VCaP (cell line): Measurements from ENCODE around the gene PRR9.
"Not testable (repeated sequence)": the region's sequence is repeated elsewhere in the genome, so short reads cannot be mapped to it uniquely, and the experiment has no call there.

Experiments used
- H3K27ac ChIP-seq: fragments of 450-650 bp; 2 replicates; pipeline ENCODE4 v1.5.1; 2017
- TF ChIP-seq, protein P1 (sequence below): fragments of 450-650 bp; conservative IDR thresholded peaks from 2 replicates; pipeline ENCODE4 v1.5.1; 2017; ENCODE audit warnings: mild to moderate bottlenecking, moderate library complexity

The PRR9 gene

GRCh38 chr1:153213519-153213918 is 3.9 kb upstream of the PRR9 start:
- no peak overlapping the region for H3K27ac ChIP-seq
- TF ChIP-seq, protein P1, sequence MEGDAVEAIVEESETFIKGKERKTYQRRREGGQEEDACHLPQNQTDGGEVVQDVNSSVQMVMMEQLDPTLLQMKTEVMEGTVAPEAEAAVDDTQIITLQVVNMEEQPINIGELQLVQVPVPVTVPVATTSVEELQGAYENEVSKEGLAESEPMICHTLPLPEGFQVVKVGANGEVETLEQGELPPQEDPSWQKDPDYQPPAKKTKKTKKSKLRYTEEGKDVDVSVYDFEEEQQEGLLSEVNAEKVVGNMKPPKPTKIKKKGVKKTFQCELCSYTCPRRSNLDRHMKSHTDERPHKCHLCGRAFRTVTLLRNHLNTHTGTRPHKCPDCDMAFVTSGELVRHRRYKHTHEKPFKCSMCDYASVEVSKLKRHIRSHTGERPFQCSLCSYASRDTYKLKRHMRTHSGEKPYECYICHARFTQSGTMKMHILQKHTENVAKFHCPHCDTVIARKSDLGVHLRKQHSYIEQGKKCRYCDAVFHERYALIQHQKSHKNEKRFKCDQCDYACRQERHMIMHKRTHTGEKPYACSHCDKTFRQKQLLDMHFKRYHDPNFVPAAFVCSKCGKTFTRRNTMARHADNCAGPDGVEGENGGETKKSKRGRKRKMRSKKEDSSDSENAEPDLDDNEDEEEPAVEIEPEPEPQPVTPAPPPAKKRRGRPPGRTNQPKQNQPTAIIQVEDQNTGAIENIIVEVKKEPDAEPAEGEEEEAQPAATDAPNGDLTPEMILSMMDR, result no peak

- no peak overlapping the region for H3K27ac ChIP-seq
- TF ChIP-seq, protein P1, result no peak
Measured at GRCh38 chr1:153217744-153218416, 496 bp downstream of the PRR9 start.

DNA sequence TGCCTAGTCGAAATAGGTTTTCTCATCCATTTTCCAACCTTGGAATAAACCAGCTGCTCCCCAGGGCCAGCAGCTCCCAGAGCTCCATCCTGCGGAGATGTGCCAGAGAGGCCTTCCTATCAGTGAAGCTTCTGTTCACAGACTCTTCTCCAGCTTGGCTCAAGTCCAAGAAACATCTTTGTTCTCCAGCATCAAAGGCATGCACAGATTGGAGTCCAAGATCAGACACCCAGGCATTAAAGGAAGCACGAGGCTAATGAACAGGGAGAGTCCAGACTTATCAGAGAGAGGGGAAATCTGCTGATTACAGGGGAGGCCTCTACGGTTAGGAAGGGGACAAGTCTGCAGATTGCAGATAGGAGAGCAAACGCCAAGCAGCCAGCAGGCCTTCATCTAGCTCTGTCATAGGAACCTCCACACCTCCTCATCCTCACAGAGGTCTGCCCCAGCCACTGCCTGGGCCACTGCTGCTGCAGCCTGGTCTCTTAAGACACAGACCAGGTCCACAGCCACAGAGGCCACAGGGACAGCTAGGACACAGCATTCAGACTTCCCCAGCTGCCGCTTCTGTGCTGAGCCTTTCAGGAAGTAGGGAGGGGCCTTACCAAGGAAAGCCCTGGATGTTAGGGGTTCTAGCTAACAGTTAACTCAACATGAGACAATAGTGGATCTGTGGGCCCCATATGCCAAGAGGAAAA is 3.4 kb downstream of the PRR9 start:
- TF ChIP-seq, protein P1, result no peak
- no peak overlapping the region for H3K27ac ChIP-seq

DNA sequence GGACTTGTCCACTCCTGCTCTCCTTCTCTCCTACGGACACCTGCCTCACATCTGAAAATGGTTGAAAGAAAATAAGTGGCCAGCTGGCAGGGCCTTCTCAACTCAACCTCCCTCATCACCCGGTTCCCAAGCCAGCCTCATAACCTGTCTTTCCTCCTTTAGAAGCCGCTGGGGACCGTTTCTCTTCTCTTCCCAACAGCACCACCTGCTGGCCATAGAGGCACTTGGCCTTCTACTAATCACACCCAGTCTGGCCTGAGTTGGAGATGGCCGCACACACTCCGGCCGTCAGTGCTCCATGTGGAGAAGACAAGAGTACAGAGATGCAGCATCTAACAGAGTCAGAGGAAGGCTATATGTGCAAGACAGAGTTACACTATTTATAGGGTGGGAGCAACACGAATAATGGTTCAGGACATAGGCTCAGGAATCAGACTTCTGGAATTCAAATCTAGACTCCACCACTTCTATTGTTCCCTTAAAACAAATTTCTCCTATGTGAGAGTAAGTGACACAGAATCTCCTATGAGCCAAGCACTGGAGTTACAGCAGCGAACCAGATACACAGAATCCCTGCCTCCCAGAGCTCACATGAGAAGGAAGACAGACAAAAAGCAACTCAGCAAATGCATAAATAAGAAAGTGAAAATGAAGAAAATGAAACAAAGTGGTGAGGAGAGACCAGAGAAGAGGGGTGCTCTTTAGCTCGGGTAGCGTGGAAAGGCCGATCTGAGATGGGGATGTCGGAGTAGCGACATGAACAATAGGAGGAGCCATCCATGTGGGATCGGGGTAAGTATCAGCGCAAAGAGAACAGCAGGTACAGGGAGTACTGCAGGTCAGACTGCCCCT is 5.9 kb downstream of the PRR9 start:
- H3K27ac ChIP-seq, result not testable (repeated sequence)
- TF ChIP-seq, protein P1, result peak; percentile 93

DNA sequence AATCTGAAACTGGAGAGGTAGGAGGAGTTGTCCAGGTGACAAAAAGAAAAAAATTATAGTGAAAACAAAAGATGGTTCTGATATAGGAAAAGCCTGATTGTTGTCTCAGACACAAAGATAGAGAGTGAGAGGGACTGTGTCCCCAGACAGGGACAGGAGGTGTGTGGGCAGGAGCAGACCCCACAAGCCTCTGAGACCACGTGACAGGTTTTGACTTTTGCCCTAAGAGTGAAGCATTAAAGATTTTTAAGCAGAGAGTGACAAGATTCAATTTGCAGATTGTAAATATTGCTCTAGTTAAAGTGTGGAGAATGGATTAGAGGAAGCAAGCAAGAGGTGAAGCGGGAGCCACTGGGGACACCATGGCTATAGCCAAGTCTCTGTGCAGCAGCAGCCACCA is 10.4 kb downstream of the PRR9 start:
- TF ChIP-seq, protein P1, result no peak
- no peak overlapping the region for H3K27ac ChIP-seq

DNA sequence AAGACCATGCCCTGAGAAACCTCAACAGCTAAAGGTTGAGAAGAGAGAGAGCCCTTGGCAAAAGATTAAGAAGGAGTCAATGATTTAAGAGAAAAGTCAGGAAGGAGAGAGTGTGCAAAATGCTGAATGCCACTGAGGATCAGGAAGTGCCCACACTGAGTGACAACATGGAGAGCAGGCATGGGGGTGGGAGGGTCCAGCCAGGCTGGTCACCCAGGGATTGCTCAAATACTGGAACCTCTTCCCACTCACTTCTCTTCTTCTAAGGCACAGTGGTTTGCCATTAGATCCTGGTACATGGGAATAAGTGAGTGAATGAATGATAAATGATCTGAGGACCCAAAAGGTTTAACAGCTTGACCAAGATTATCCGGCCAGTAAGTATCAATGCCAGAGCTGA is 11.1 kb downstream of the PRR9 start:
- no peak overlapping the region for H3K27ac ChIP-seq
- TF ChIP-seq, protein P1, result no peak
